NCI-H345 treated with DMSO at 0.1 percent for 48 hours (cell line): Measurements from ENCODE around the gene RECK.
"Not testable (repeated sequence)": the region's sequence is repeated elsewhere in the genome, so short reads cannot be mapped to it uniquely, and the experiment has no call there.

Experiments used
- DNase-seq: peaks from one replicate; lab custom pipeline; 2025; ENCODE audit not compliant: unreplicated experiment; lab: John Stamatoyannopoulos, UW

RECK gene

GRCh38 chr9:36109071-36109470 is 72.4 kb downstream of the RECK start:
- DNase-seq: no peak

- no peak for DNase-seq
Observed at GRCh38 chr9:36110434-36110833, 73.7 kb downstream of the RECK start.

- no peak for DNase-seq
Observed at GRCh38 chr9:36112516-36112915, 75.8 kb downstream of the RECK start.

- no peak for DNase-seq
Observed at GRCh38 chr9:36113999-36114398, 77.3 kb downstream of the RECK start.

GRCh38 chr9:36116593-36116992 is 79.9 kb downstream of the RECK start:
- no peak for DNase-seq

GRCh38 chr9:36118201-36118600 is 81.5 kb downstream of the RECK start:
- no peak for DNase-seq

- DNase-seq: no peak
Observed at GRCh38 chr9:36118706-36119105, 82.0 kb downstream of the RECK start.

- no peak for DNase-seq
Observed at GRCh38 chr9:36119476-36119875, 82.8 kb downstream of the RECK start.

- DNase-seq: no peak
Observed at GRCh38 chr9:36120705-36121104, 84.0 kb downstream of the RECK start.

- DNase-seq: no peak
Observed at GRCh38 chr9:36121971-36122370, 85.3 kb downstream of the RECK start.

GRCh38 chr9:36123515-36123914 is 86.8 kb downstream of the RECK start:
- DNase-seq: no peak

GRCh38 chr9:36125062-36125855 is 88.5 kb downstream of the RECK start:
- DNase-seq: no peak

- DNase-seq: no peak
Observed at GRCh38 chr9:36126016-36126730, 89.5 kb downstream of the RECK start.

GRCh38 chr9:36127652-36128244 is 91.0 kb downstream of the RECK start:
- DNase-seq: no peak

- DNase-seq: no peak
Observed at GRCh38 chr9:36128349-36128748, 91.6 kb downstream of the RECK start.

GRCh38 chr9:36129139-36129538 is 92.4 kb downstream of the RECK start:
- no peak for DNase-seq

- not testable (repeated sequence) for DNase-seq
Observed at GRCh38 chr9:36131666-36132065, 95.0 kb downstream of the RECK start.

GRCh38 chr9:36132086-36132485 is 95.4 kb downstream of the RECK start:
- DNase-seq: no peak

- DNase-seq: no peak
Observed at GRCh38 chr9:36134761-36135505, 98.2 kb downstream of the RECK start.

- DNase-seq: no peak
Observed at GRCh38 chr9:36135741-36136271, 99.1 kb downstream of the RECK start.

- DNase-seq: no peak
Observed at GRCh38 chr9:36136272-36136893, 99.7 kb downstream of the RECK start, which contains the start of gene GLIPR2. TSS of gene GLIPR2 (plus strand) at chr9:36136733. CDS start at chr9:36136779, 46 bp downstream.
